Uterus (tissue), 4 donors: ENCODE measurements around the gene INTS1. TPM values are rescaled to one million over a fixed set of nuclear protein-coding genes. Genes with fewer than 3 reads are reported as not detected.

Experiments used
- DNase-seq, 2 donors: peaks; one replicate each; pipeline ENCODE4 v3.0.0-alpha.2; 2019 to 2020
- H3K27ac ChIP-seq, 2 donors: fragments of 200-600 bp; sonication (generic); 1 replicate in 1 of 2; 2 replicates in 1 of 2; pipeline ENCODE4 v1.5.1; 2016 to 2018
- H3K27me3 ChIP-seq, 2 donors: fragments of 200-600 bp; sonication (generic); one replicate each; pipeline ENCODE4 v1.5.1; 2018 to 2019; ENCODE audit warnings: control low read depth in 1 of 2
- H3K36me3 ChIP-seq, 2 donors: fragments of 200-600 bp; sonication (generic); one replicate each; pipeline ENCODE4 v1.5.1; 2019; ENCODE audit warnings: control low read depth in 1 of 2
- H3K4me1 ChIP-seq, 2 donors: fragments of 200-600 bp; sonication (generic); one replicate each; pipeline ENCODE4 v1.5.1; 2018 to 2019; ENCODE audit warnings: control low read depth in 1 of 2
- H3K4me3 ChIP-seq, 2 donors: fragments of 200-600 bp; sonication (generic); 1 replicate in 1 of 2; 2 replicates in 1 of 2; pipeline ENCODE4 v1.5.1; 2018 to 2019; ENCODE audit warnings: mild to moderate bottlenecking in 1 of 2
- H3K9me3 ChIP-seq, 2 donors: fragments of 200-600 bp; sonication (generic); one replicate each; pipeline ENCODE4 v1.5.1; 2019; ENCODE audit warnings: control low read depth in 1 of 2
- CTCF ChIP-seq, 4 experiments: fragments of 200-600 bp in 2 of 4; fragments of 450-650 bp in 2 of 4; sonication (generic) in 2 of 4; IDR thresholded peaks; one replicate each; pipeline ENCODE4 v1.5.1; 2016 to 2019; ENCODE audit warnings: antibody characterized with exemption in 4 of 4, mild to moderate bottlenecking in 2 of 4, moderate library complexity in 1 of 4
- POLR2A ChIP-seq, 2 donors: fragments of 450-650 bp; IDR thresholded peaks; one replicate each; pipeline ENCODE4 v1.6.1; 2016; ENCODE audit warnings: antibody characterized with exemption in 2 of 2, mild to moderate bottlenecking in 1 of 2, moderate library complexity in 1 of 2
- intact Hi-C: fragments of 100-400 bp; cut with DNase I; formaldehyde crosslinking; loops from one replicate; pipeline ENCODE4 v1.15.1; 2023; ENCODE audit warnings: low total_unique reads
- total RNA-seq, 4 donors: library from RNA; depleted of rRNA in 3 of 4; stranded (reverse); fragments of >200 nt in 3 of 4; gene quantifications; one replicate each; pipeline versions ENCODE4 v1.1.0 to v1.2.4, GENCODE V29; 2014 to 2023
- donor health status: DM: yes; HTN: yes; CAD: no.

INTS1 gene
- total RNA-seq, 4 donors from 2014 or later = 8.2 to 68.9 (median 30.3) TPM

GRCh38 chr7:1457949-1458682, 46.1 kb downstream of the INTS1 start:
- intact Hi-C loops = no loop called here
- TF ChIP-seq POLR2A (IDR thresholded peaks at IDR 0.05) (no peak), CTCF (IDR thresholded peaks at IDR 0.05) (no peak)
- H3K27ac ChIP-seq = peak overlapping the region in 1 of 2 donors; percentile 9
- H3K4me1 ChIP-seq = peaks cover 7 to 12% of the 10 kb centered on the region in 2 donors
- no peak for DNase-seq
- no peaks in the 10 kb centered on the region for H3K36me3 ChIP-seq
- H3K4me3 ChIP-seq = peak overlapping the region; percentile 38 to 76
- H3K27me3 ChIP-seq = no peaks in the 10 kb centered on the region
- no peaks in the 10 kb centered on the region for H3K9me3 ChIP-seq

- no peak overlapping the region for H3K27ac ChIP-seq
- TF ChIP-seq POLR2A (IDR thresholded peaks at IDR 0.05) (no peak), CTCF (IDR thresholded peaks at IDR 0.05) (no peak)
- H3K27me3 ChIP-seq = no peaks in the 10 kb centered on the region
- H3K4me3 ChIP-seq = no peak overlapping the region
- no peaks in the 10 kb centered on the region for H3K36me3 ChIP-seq
- no peaks in the 10 kb centered on the region for H3K9me3 ChIP-seq
- peaks cover 7 to 12% of the 10 kb centered on the region in 2 donors for H3K4me1 ChIP-seq
- intact Hi-C loops = no loop called here
- no peak for DNase-seq
Observed at GRCh38 chr7:1457059-1457948, 46.9 kb downstream of the INTS1 start.

- intact Hi-C loops = no loop called here
- TF ChIP-seq CTCF (IDR thresholded peaks at IDR 0.05) = no peak
- TF ChIP-seq POLR2A (IDR thresholded peaks at IDR 0.05) = no peak
- H3K4me1 ChIP-seq = peaks cover 7 to 12% of the 10 kb centered on the region in 2 donors
- H3K27ac ChIP-seq = no peak overlapping the region
- H3K36me3 ChIP-seq = no peaks in the 10 kb centered on the region
- no peak for DNase-seq
- H3K27me3 ChIP-seq = no peaks in the 10 kb centered on the region
- no peaks in the 10 kb centered on the region for H3K9me3 ChIP-seq
- no peak overlapping the region for H3K4me3 ChIP-seq
Observed at GRCh38 chr7:1455955-1456354, 48.2 kb downstream of the INTS1 start.

- H3K27me3 ChIP-seq = no peaks in the 10 kb centered on the region
- intact Hi-C loops = no loop called here
- H3K27ac ChIP-seq = no peak overlapping the region
- peaks cover 7 to 12% of the 10 kb centered on the region in 2 donors for H3K4me1 ChIP-seq
- DNase-seq = no peak
- peak in 1 of 2 donors; percentile 49 for TF ChIP-seq POLR2A (IDR thresholded peaks at IDR 0.05)
- no peak for TF ChIP-seq CTCF (IDR thresholded peaks at IDR 0.05)
- H3K4me3 ChIP-seq = no peak overlapping the region
- H3K9me3 ChIP-seq = no peaks in the 10 kb centered on the region
- no peaks in the 10 kb centered on the region for H3K36me3 ChIP-seq
Observed at GRCh38 chr7:1455241-1455939, 48.8 kb downstream of the INTS1 start.
